ENCODE measurements around the gene TMEM221. TPM values are rescaled to one million over a fixed set of nuclear protein-coding genes. Genes with fewer than 3 reads are reported as not detected.

TMEM221 gene
- total and polyA plus RNA-seq, 9 of the 15 experiments (the other 6 are each of a cell fraction or from before 2014, with no cell fraction given): 0.06 to 0.35 TPM; not detected in 7

DNA sequence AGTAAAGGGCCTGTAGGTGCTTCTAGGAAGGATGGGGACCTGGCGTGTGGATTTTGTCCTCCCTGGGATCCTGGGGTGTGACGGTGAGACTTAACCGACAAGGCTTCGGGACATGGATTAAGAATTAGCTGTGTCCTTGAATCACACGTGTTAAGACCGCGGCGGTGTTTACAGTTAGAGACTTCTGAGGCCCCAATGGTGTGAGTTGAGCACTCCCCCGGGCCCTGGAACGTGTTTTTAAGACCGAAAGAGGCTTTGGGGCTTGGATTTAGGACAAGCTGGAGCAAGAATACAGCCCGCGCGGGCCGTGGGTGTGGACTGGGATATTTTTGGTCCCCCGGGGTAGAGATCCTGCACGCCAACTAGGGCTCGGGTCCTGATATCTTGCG, 20.6 kb upstream of the TMEM221 start (continued):
- TF ChIP-seq, protein P1, sequence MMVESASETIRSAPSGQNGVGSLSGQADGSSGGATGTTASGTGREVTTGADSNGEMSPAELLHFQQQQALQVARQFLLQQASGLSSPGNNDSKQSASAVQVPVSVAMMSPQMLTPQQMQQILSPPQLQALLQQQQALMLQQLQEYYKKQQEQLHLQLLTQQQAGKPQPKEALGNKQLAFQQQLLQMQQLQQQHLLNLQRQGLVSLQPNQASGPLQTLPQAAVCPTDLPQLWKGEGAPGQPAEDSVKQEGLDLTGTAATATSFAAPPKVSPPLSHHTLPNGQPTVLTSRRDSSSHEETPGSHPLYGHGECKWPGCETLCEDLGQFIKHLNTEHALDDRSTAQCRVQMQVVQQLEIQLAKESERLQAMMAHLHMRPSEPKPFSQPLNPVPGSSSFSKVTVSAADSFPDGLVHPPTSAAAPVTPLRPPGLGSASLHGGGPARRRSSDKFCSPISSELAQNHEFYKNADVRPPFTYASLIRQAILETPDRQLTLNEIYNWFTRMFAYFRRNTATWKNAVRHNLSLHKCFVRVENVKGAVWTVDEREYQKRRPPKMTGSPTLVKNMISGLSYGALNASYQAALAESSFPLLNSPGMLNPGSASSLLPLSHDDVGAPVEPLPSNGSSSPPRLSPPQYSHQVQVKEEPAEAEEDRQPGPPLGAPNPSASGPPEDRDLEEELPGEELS (CRISPR knock-in tag; IDR thresholded peaks at IDR 0.05; ENCODE audit: borderline replicate concordance): no peak
- TF ChIP-seq ATF1 (CRISPR knock-in tag; IDR thresholded peaks at IDR 0.05) (no peak), ATF1 (tag; IDR thresholded peaks at IDR 0.05) (peak; percentile 48), ZNF431 (CRISPR knock-in tag; IDR thresholded peaks at IDR 0.05) (peak; percentile 56; the same call in 1 of the 2 replicates), BHLHE40 (IDR thresholded peaks at IDR 0.05; ENCODE audit: low read length) (no peak), CBFB (CRISPR knock-in tag; IDR thresholded peaks at IDR 0.05) (peak; percentile 20; the same call in 1 of the 2 replicates), NCOR1 (IDR thresholded peaks at IDR 0.05) (no peak), ZNF134 (CRISPR knock-in tag; conservative IDR thresholded peaks at IDR 0.05) (no peak), TCF7L2 (IDR thresholded peaks at IDR 0.05; ENCODE audit: low read depth, low read length) (no peak), ZBTB17 (CRISPR knock-in tag; IDR thresholded peaks at IDR 0.05) (no peak), FOXA1 (IDR thresholded peaks at IDR 0.05; ENCODE audit: borderline replicate concordance) (no peak), FOXP1 (CRISPR knock-in tag; IDR thresholded peaks at IDR 0.05) (peak; percentile 88; the same call in 1 of the 2 replicates), POLR2AphosphoS2 (IDR thresholded peaks at IDR 0.05; ENCODE audit: low read length) (no peak), NCOA1 (IDR thresholded peaks at IDR 0.05; ENCODE audit: low read depth) (no peak), SMAD4 (CRISPR knock-in tag; conservative IDR thresholded peaks at IDR 0.05) (no peak), DPF2 (IDR thresholded peaks at IDR 0.05) (0 out of 2 replicates have a peak, but pooled peaks have one; percentile 9), CTBP1 (IDR thresholded peaks at IDR 0.05; ENCODE audit: borderline replicate concordance) (no peak), BRCA1 (IDR thresholded peaks at IDR 0.05) (no peak), BRCA1 (CRISPR knock-in tag; IDR thresholded peaks at IDR 0.05) (no peak), OTX1 (CRISPR knock-in tag; IDR thresholded peaks at IDR 0.05) (no peak), TAF7 (tag; IDR thresholded peaks at IDR 0.05) (no peak), MED1 (CRISPR knock-in tag; IDR thresholded peaks at IDR 0.05; ENCODE audit: borderline replicate concordance) (no peak), POLR3A (IDR thresholded peaks at IDR 0.05; ENCODE audit: borderline replicate concordance, extremely low read depth, insufficient read depth, insufficient read length) (no peak), ZNF253 (CRISPR knock-in tag; conservative IDR thresholded peaks at IDR 0.05) (no peak), ZNF174 (CRISPR knock-in tag; IDR thresholded peaks at IDR 0.05) (no peak)
- TF ChIP-seq, protein P2, sequence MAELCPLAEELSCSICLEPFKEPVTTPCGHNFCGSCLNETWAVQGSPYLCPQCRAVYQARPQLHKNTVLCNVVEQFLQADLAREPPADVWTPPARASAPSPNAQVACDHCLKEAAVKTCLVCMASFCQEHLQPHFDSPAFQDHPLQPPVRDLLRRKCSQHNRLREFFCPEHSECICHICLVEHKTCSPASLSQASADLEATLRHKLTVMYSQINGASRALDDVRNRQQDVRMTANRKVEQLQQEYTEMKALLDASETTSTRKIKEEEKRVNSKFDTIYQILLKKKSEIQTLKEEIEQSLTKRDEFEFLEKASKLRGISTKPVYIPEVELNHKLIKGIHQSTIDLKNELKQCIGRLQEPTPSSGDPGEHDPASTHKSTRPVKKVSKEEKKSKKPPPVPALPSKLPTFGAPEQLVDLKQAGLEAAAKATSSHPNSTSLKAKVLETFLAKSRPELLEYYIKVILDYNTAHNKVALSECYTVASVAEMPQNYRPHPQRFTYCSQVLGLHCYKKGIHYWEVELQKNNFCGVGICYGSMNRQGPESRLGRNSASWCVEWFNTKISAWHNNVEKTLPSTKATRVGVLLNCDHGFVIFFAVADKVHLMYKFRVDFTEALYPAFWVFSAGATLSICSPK (IDR thresholded peaks at IDR 0.05; ENCODE audit: borderline replicate concordance): no peak
- TF ChIP-seq, protein P3, sequence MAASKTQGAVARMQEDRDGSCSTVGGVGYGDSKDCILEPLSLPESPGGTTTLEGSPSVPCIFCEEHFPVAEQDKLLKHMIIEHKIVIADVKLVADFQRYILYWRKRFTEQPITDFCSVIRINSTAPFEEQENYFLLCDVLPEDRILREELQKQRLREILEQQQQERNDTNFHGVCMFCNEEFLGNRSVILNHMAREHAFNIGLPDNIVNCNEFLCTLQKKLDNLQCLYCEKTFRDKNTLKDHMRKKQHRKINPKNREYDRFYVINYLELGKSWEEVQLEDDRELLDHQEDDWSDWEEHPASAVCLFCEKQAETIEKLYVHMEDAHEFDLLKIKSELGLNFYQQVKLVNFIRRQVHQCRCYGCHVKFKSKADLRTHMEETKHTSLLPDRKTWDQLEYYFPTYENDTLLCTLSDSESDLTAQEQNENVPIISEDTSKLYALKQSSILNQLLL (CRISPR knock-in tag; IDR thresholded peaks at IDR 0.05; ENCODE audit: borderline replicate concordance): no peak
- TF ChIP-seq, protein P4, sequence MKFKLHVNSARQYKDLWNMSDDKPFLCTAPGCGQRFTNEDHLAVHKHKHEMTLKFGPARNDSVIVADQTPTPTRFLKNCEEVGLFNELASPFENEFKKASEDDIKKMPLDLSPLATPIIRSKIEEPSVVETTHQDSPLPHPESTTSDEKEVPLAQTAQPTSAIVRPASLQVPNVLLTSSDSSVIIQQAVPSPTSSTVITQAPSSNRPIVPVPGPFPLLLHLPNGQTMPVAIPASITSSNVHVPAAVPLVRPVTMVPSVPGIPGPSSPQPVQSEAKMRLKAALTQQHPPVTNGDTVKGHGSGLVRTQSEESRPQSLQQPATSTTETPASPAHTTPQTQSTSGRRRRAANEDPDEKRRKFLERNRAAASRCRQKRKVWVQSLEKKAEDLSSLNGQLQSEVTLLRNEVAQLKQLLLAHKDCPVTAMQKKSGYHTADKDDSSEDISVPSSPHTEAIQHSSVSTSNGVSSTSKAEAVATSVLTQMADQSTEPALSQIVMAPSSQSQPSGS (CRISPR knock-in tag; IDR thresholded peaks at IDR 0.05): no peak

Data from K562 (cell line).